HG02970 (cell line): ENCODE results near the gene FBXW5.

Experiments used
- ATAC-seq: cut with Tn5 transposase; IDR thresholded peaks from one replicate; pipeline ENCODE4 v1.9.1; 2021; ENCODE audit warnings: mild to moderate bottlenecking, moderate library complexity, moderate number of reproducible peaks; ENCODE audit not compliant: unreplicated experiment, low FRiP score

Gene FBXW5

DNA sequence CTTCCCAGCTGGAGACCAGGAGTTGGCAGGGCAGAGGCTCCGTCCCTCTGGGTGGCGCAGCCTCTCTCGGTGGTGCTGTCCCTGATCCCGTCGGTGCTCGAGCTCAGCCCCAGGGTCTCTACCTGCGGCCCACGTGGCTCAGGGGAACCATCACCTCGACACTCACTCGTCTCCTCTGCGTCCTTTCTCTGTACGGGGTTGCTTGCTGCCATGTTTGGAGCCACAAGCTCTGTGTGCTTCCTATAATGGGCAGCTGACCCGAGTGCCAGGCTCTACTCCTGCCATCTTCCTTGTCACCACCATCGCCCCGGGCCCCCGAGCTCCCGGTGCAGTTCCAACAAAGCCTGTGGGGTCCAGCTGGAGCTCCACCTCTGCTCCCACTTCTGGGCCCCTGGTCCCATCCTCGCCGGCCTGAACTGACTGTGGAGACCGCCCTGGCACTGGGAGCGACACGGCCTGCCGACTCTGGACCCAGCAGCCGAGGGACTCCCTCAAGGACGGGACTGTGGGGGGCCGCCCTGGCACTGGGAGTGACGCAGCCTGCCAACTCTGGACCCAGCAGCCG lies 5.0 kb downstream of the FBXW5 start:
- ATAC-seq = no peak

DNA sequence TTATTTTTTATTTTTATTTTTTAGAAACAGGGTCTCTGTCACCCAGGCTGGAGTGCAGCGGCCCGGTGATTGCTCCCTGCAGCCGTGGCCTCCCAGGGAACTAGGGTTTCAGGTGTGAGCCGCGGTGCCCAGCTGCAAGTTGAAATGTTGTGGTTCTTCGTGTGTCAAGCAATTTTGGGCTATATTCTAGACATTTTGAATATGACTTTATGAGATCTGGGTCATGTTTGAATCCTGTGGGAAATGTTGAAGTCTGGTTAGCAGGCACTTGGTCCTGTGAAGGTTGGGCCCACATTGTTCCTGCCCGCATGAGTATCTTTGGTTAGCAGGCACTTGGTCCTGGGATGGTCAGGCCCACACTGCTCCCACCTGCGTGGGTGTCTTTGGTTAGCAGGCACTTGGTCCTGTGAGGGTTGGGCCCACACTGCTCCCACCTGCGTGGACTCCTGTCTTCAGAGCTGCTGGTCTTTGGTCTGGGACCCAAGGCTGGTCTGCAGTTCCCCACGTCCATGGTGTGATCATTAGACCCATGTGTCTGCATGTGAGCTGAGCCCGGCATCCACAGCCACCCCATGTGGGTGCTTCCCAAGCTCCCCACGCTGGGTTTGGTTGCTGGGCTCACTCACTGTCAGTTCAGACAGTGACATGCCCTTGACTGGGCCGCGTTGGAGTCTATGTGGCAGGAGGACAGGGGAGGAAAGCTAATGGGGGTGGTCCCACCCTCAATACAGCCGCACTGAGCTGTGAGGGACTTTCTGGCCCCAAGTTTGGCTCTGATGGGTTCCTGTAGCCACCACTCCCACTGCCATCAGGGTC lies 7.1 kb downstream of the FBXW5 start:
- no peak for ATAC-seq

DNA sequence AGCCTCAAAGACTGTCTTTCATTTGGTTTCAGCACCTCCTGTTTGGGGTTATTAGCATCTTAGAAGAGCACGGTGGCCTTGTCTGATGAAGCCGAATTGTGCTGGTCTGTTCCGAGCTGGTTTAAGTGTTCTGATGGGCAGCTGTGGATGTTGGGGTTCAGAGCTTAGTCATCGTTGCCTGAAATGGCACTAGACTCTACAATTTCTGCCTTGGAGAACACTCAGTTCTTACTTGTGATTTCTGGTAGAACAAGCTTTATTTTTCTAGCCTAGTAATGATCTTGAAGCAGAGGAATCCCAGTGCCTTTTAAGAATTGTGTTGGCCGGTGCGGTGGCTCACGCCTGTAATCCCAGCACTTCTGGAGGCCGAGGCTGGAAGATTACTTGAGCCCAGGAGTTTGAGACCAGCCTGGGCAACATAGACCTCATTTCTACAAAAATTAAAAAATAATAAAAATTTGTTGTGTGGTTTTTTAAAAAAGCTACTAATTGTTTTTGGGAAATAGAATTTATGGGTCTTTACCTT lies 7.8 kb downstream of the FBXW5 start:
- no peak for ATAC-seq

DNA sequence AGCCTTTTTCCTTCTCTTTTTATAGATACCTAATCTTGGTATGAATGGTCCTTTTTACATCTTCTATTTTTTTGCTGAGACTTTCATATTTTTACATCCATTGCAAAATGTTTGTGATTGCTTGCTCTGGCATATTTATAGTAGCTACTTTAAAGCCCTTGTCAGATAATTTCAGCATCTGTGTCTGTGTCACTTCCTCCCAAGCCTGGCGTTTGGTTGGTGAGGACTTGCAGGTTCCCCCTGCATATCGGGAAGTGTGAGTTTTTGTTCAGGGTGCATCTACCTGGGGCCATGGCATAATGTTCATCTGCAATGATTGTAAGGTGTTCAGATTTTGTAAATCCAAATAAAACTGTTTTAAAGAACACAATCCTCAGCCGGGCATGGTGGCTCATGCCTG lies 8.9 kb downstream of the FBXW5 start:
- ATAC-seq = no peak

DNA sequence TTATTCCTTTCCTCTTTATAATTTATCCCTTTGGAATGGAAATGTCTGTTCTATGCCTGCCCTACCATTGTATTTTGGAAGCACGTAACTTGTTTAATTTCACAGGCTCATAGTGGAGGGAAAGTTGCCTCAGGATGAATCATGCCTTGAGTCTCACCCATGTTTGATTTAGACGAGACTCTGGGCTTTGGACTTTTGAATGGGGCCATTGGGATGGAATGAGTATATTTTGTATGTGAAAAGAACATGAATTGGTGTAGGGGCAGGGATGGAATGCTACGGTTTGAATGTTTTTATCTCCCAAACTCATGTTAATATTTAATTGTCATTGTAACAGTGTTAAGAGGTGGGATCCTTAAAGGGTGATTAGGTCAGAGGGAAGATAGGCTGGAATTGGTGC lies 10.3 kb downstream of the FBXW5 start:
- ATAC-seq = no peak

DNA sequence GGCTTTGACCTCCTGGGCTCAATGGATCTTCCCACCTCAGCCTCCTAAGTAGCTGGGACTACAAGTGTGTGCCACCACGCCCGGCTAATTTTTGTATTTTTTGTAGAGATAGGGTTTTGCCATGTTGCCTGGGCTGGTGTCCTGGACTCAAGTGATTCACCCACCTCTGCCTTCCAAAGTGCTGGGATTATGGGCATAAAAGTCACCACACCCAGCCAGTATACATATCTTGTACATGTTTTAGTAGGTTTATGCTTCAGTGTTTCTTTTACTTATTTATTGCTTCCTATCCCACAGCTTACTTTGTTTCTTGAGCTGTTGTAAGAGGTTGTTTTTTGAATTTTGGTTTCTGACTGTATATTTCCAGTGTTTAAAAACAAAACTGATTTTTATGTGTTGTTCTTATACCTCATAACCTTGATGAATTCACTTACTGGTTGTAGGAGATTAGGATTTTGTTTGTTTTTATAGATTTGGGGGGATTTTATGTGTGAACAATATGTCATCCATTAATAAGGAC lies 12.9 kb downstream of the FBXW5 start:
- ATAC-seq = no peak

DNA sequence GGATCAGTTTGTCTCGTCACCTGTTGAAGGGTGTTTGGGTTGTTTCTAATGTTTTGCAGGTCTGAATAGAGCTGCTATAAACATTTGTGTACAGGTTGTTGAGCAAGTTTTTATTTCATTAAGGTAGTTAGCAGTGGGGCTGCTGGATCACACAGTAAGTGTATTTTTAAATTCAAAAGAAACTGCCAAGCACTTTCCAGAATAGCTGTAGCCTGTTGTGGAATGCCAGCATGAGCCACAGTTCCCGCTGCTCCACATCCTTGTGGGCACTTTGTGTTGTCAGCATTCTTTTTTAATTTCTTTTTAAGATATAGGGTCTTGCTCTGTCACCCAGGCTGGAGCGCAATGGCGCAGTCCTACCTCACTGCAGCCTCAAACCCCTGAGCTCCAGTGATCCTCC lies 14.5 kb downstream of the FBXW5 start:
- no peak for ATAC-seq

DNA sequence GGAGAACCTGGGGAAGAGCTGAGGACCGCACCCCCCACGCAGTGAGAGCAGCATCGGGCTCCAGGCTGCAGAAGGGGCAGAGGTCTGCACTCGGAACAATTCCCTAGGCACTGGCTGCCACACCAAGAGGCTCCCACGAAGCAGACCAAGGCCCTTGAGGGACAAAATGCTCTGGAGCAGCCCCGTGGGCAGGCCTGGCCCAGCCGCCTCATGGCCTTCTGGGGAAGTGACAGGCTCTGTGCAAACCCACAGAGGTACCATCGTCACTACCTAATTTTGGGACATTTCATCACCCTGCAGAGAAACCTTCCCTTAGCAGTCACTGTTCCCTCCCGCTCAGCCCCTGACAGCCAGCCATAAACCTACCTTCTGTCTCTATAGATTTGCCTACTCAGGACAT lies 15.9 kb downstream of the FBXW5 start:
- no peak for ATAC-seq

DNA sequence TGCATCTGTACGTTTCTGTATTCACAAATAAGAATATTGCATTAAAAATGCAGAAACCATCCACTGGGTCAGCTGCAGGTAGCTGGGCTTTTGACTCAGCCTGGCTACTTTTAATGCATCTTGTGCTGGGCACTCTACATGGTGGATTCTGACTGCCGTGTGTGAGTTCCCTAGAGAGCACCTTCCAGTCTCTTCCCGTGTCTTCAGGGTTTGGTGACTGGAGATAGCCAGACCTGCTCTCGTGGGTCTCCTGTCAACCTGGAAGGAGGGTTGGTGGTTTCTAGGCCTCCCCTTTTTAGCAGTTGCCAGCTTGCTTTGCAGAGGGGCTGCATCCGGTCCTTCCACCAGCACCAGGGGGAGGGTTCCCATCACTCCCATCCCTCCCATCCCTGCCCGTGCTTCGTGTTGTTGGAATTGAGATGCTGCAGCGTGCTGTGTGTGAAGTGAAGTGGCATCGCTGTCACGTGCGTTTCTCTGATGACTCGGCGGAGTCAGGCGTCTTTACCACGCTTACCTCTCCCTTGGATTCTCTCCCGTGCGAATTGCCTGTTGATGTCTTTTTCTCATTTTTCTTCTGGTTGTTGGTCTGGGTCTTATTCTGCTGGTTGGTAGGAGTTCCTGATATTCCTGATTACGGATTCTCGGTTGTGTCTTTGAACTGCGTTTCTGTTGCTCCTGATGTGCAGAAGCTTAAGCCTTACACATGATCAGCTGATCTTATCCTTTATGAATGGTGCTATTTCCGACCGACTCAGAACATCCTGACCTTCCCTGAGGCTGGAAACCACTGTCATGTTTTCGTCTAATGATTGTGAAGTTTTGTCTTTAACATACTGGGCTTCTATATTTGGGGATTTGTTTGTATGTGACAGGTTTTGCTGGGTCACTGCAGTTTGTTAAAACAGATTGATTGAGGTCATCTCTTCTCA lies 16.9 kb downstream of the FBXW5 start:
- no peak for ATAC-seq

DNA sequence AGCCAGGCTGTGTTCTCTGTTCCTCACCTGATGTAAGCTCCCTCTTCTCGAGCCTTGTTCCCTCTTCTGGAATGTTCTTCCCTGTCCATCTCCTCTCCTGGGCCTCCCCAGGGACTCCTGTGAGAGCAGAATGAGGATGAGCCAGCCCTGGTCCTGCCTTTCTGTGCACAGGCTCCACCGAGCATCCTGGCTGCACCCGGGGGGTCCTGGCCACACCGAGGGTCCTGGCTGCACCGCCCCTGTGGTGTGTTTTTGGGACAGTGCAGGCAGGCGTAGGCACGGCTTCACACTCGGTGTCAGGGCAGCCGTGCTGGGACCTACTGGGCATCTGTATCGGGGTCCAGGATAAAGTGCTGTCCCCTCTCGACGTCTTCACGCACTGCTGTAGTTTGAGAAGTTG lies 17.8 kb downstream of the FBXW5 start:
- ATAC-seq = no peak

DNA sequence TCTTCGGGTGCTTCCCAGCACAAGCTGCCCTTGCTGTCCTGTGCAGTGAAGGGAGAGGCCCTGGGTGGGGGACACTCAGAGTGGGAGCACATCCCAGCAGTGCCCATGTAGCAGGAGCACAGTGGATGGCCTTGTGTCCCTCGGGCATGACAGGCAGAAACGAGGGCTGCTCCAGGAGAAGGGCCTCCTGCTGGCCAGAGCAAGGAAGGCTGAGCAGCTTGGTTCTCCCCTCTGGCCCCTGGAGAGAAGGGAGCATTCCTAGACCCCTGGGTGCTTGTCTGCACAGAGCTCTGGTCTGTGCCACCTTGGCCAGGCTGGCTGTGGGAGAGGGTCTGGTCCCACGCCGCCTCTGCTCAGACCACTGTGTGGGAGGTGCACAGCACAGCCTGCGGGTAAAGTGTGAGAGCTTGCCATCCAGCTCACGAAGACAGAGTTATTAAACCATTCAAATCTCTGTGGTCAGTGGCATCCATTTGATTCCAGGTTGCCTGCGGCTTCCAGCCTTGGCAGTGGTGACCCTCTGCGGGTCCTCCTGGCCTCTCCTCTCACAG lies 18.3 kb downstream of the FBXW5 start:
- no peak for ATAC-seq

DNA sequence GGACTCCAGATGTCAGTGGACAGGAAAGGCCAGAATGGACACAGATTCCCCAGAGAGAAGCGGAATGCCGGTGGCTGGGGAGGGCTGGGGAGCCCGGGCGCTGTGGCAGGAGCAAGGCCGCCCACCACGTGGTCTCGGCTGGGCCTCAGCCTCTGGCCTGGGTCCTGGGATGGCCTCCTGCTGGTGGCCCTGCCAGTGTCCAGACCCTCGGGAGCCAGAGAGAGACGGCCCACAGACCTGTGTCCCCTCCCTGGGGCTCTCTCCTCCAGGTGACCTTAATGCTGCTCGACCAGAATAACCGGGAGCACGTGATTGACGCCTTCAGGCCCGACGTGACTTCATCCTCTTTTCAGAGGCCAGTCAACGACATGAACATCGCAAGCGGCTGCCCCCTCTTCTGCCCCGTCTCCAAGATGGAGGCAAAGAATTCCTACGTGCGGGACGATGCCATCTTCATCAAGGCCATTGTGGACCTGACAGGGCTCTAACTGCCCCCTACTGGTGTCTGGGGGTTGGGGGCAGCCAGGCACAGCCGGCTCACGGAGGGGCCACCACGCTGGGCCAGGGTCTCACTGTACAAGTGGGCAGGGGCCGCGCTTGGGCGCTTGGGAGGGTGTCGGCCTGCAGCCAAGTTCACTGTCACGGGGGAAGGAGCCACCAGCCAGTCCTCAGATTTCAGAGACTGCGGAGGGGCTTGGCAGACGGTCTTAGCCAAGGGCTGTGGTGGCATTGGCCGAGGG lies 19.0 kb downstream of the FBXW5 start:
- ATAC-seq = no peak

DNA sequence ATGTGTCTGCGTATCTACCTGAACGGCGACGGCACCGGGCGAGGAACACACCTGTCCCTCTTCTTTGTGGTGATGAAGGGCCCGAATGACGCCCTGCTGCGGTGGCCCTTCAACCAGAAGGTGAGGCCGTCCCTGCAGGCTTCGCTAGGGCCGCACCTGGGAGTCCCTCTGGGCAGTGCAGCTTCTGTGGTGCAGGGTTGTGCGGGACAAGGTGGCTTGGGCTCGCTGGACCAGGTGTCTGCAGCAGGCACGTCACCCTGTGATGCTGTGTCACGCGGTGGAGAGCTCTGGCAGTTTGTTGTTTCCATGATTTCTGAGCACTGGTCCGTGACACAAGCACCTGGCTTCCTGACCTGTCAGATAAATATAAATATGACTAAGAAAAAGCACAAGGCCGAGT lies 20.7 kb downstream of the FBXW5 start:
- ATAC-seq = no peak

DNA sequence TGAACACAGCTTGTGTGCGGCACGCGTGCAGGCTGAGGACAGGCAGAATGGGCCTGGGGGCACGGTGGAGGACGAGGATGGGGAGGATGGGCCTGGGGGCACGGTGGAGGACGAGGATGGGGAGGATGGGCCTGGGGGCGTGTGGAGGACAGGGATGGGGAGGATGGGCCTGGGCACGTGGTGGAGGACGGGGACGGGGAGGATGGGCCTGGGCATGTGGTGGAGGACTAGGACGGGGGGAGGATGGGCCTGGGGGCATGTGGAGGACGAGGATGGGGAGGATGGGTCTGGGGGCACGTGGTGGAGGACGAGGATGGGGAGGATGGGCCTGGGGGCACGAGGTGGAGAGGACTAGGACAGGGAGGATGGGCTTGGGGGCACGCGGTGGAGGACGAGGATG lies 22.0 kb downstream of the FBXW5 start:
- ATAC-seq = no peak

DNA sequence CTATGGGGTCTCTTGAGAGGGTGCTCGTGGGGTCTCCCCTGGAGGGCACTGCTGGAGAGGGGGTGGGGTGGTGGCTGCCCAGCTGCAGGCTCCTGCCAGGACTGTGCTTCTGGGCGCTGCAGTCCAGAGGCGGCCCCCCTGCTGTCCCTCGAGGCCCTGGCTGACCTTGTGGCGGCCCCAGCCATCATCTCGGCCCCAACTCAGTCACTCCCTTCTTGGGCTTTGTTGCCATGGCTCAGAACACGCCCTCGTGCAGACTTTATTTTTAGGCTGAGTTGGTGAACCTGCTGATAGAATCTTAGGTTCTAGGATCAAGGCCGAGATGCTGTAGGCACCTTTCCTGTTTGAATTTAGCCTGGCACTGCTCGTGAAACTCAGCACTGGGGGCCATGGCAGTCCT lies 22.8 kb downstream of the FBXW5 start:
- ATAC-seq = no peak

DNA sequence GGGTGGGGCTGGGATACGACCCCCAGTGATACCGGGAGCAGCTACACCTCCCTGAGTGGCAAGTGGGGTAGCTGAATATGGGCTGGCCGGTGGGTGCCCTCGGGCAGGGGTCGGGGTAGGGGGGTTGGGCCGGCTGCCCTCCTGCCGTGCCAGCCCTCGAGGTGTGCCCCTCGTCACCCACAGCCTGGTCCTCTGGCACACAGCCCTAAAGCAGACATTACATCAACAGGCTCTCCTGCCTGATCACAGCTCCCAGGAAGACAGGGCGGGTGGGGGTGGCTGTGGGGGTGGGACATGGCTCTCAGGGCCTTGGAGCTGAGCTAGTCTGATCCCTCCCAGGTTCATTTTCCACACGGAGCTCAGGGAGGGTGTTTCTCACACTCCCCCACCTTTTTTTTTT lies 23.2 kb downstream of the FBXW5 start:
- ATAC-seq = no peak

DNA sequence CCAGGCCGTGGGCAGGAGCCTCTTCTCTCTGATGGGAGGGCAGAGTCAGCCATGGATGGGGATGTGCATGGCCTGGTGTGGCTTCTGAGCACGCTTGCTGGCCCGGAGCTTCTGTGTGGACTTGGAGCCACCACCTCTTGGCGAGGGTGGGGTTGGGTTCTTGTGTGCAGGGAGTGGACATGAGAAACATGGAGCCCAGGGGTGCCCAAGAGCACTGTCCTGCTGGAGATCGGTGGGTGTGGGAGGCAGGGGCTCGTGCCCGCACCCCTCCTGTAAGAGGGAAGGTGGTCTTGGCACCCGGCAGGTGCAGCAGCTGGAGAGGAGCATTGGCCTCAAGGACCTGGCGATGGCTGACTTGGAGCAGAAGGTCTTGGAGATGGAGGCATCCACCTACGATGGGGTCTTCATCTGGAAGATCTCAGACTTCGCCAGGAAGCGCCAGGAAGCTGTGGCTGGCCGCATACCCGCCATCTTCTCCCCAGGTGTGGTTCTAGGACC lies 23.8 kb downstream of the FBXW5 start:
- ATAC-seq = no peak

DNA sequence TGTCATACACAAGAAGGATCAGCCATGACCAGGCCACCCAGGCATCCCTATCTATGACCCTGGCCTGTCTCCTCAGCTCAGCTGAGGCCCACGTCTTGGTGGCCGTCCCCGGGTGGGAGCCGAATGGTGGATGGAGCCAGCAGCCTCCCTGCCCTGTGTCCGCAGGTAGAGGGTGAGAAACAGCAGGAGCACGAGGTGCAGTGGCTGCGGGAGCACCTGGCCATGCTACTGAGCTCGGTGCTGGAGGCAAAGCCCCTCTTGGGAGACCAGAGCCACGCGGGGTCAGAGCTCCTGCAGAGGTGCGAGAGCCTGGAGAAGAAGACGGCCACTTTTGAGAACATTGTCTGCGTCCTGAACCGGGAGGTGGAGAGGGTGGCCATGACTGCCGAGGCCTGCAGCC lies 24.5 kb downstream of the FBXW5 start:
- ATAC-seq = no peak

DNA sequence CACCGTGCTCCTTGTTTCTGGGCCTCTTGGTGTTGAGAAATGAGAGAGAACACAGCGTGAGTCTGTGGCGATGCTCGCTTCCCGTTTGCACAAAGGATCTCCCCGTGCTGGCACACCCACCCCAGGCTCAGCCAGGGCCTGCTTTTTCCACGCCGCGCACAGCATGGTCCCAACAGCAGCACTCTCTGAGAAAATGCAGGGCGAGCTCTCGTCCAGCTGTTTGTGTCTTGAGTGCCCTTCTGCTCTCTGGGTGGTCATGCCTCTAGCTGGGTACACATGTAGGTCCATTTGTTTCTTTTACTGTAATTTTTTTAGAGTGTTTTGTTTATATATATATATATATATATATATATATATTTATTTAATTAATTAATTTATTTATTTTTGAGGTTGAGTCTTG lies 26.6 kb downstream of the FBXW5 start:
- no peak for ATAC-seq
